ACHN (cell line): Measurements from ENCODE around the gene EPN1.

Source experiments
- DNase-seq: peaks from one replicate; pipeline ENCODE4 v3.0.0-alpha.2; 2015
- in situ Hi-C: cut with HindIII; loops from 2 replicates; pipeline ENCODE4 v1.10.0; 2017; ENCODE audit warnings: low sequenced_read_pairs, low pct_ligation_motif_present, low pct_unique_long_range_greater_than_20kb

EPN1 gene

GRCh38 chr19:55674459-55674840 is 576 bp upstream of the EPN1 start:
- no peak for DNase-seq
- in situ Hi-C loops = no loop called here

GRCh38 chr19:55675661-55676354 is 782 bp downstream of the EPN1 start:
- DNase-seq = no peak
- in situ Hi-C loops = no loop called here

DNA sequence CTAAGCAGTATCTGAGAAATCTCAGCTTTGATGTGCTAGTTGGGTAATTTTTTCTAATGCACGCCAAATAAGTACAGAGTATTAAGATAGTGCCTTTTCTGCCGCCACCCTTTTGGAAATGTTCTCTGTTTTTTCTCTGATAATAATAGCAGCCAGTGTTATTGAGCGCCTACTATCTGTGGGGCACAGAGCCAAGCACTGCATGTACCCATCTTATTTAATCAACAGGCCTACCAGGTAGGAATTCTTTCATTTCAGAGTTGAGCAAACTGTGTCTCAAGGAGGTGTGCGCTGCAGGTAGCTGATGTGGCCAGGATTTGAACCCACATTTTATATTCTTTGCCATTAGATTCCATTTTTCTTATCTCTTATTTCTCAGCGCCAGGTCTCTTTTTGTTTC is 1.4 kb downstream of the EPN1 start:
- DNase-seq = no peak
- in situ Hi-C loops = no loop called here

DNA sequence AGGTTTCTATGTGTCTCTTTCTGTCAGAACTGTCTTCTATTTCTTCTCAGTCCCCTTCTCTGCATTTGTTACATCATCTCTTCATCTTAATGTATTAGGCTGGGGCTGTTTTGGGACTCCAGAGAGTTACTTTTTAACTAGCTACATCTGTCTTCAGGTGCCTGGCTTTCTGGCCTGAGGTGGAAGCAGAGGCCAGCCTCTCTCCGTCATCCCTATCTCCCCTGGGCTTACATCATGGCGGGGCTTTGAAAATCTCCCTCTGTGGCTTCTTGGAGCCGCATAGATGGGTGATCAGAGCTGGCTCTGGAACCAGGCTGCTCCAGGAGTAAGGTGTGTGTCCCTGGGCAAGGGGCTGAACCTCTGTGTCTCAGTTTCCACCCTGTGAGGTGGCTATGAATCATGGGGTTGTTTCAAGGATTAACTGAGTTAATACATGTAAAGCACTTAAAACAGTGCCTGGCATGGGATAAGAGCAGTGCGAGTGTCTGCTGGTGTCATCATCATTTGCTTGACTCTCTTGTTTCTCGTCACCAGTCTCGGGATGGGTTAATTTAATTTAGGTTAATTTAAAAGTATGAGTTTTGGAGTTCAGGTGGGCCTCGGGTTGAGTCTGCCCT is 2.0 kb downstream of the EPN1 start:
- in situ Hi-C loops = no loop called here
- no peak for DNase-seq

DNA sequence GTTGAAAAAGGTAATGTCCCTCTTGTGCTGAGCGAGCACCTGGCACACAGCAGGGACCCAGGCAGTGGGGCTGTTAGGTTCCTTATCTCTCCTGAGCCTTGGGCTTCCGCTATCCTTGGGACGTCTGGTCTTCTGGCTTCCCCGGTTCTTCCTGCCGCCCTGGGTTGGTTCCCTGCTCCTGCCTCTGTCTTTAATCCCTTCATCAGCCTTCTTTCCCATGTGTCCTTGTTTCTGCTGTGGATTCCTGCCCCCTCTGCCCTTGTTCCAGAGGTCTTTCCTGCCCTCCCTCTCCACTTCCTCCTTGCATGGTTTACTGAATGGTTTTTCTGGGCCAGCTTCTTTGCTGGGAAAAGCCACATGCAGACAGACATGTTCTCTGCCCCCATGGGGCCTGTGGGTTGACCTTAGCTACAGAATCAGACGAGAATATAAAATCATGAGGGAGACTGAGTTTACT is 2.6 kb downstream of the EPN1 start:
- in situ Hi-C loops = no loop called here
- DNase-seq = no peak

GRCh38 chr19:55678121-55678671 is 3.2 kb downstream of the EPN1 start:
- DNase-seq = no peak
- in situ Hi-C loops = no loop called here

GRCh38 chr19:55679343-55680257 is 4.6 kb downstream of the EPN1 start:
- in situ Hi-C loops = no loop called here

GRCh38 chr19:55680339-55681130 is 5.5 kb downstream of the EPN1 start:
- in situ Hi-C loops = no loop called here
- DNase-seq = no peak

More at GRCh38 chr19:55679343-55680257, 4.6 kb downstream of the EPN1 start:
- DNase-seq = peak; percentile 47

DNA sequence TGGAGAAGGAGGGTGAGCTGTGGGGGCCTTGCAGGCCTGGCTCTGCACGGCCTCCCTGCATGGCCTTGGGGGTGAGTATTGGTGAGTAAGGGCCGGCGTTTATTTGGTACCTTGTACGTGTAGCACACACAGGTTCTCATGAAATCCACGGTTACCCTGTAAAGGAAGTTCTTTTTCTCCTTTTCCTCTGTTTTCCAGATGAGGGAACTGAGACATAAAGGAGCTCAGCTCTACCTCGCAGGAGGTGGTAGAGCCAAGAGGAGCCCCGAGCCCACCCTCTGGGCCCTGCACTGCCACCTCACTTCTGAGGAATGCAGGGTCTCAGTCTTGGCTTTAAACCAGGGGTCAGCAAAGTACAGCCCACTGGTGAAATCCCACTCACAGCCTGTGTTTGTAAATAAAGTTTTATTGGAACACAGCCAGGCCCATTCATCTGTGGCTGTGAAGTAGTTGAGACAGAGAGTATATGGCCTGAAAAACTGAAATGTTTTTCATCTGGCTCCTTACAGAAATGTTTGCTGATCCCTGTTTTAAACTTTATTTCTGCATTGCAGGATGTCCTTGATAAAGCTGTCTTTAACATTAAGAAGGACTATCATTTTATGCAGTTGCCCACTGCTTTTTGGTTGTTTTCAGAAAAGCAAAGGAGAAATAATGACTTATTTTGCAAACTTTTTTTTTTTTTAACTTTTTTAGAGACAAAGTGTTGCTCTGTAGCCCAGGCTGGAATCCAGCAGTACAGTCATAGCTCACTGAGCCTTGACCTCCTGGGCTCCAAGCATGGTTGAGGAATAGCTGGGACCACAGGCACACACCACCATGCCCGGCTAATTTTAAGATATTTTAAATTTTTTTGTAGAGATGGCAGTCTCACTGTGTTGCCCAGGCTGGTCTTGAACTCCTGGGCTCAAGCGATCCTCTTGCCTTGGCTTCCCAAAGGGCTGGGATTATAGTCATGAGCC is 6.4 kb downstream of the EPN1 start:
- in situ Hi-C loops = no loop called here

GRCh38 chr19:55683449-55684261 is 8.6 kb downstream of the EPN1 start:
- in situ Hi-C loops = no loop called here
- DNase-seq = no peak

More for the DNA sequence above, 6.4 kb downstream of the EPN1 start:
- DNase-seq = peak; percentile 75

DNA sequence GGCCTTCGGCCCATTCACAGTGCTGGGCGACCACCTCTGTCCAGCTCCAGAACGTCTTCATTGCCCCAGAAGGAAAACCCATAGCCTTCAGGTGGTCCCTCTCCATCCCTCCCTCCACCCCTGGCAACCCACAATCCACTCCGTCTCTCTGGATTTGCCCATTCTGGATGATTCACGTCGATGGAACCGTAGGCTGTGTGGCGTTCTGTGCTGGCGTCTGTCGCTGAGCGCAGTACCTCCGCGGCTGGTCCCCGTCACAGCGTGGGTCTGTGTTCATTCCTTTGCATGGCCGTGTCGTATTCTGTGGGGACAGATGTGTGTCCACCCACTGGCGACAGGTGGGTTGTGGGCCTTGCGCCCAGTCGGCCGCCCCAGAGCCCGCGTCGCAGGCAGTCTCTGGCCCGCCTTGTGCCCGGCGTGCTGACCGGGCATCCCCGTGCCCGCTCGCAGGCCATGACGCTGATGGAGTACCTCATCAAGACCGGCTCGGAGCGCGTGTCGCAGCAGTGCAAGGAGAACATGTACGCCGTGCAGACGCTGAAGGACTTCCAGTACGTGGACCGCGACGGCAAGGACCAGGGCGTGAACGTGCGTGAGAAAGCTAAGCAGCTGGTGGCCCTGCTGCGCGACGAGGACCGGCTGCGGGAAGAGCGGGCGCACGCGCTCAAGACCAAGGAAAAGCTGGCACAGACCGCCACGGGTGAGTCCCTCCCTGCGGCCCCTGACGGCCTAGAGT is 10.1 kb downstream of the EPN1 start:
- in situ Hi-C loops = no loop called here
- no peak for DNase-seq

DNA sequence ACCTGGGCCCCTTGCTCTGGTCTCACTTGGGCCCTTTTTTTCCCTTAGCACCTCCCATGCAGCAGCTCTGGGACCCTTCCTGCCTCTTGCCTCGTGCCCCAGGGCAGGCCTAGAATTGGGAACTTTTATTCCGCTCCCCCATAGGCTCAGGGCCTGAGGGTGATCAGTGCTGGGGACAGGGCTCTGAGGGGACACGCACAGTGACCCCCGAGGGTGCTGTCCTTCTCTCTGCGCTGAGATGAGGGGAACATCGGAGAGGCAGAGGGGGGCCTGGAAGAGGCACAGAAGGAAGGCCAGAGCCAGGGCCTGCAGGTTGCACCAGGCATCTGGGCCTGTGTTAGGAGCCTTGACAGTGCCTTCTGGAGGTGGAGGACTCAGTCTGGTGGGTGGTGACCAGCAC is 10.8 kb downstream of the EPN1 start:
- DNase-seq = no peak
- in situ Hi-C loops = no loop called here

DNA sequence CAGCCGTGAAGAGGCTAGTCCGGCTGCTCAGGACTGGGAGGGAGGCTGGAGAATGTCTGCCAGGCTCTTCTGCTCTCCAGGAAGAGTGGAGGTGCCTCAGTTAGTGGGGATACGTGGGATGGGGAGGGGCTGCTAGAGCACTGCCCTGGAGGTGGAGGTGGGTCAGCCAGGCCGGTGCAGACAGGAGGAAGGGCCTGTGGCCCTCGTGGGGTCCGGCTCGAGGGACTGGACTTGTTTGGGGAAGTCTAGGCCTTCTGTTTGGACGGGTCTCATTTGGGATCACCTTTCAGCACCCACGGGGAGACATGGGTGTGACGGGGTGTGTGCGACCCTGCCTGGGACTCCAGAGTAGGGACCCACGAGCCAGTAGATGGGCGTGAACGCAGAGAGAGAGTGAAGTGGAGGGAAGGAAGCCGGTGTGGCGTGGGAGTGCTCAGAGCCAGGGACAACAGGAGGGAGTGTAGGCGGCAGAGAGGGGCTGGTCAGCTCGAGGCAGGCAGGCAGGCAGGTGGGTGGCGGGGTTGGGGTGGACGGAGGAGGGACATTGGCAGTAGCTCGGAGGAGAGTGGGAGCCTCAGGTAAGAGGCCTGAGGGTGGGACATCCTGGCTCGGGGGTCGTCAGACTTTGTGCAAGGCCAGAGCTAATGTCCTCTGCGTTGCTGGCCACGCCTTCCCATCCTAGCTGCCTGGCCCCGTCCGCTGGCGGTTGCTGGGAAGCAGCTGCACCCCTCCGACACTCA is 11.5 kb downstream of the EPN1 start:
- no peak for DNase-seq
- in situ Hi-C loops = no loop called here

DNA sequence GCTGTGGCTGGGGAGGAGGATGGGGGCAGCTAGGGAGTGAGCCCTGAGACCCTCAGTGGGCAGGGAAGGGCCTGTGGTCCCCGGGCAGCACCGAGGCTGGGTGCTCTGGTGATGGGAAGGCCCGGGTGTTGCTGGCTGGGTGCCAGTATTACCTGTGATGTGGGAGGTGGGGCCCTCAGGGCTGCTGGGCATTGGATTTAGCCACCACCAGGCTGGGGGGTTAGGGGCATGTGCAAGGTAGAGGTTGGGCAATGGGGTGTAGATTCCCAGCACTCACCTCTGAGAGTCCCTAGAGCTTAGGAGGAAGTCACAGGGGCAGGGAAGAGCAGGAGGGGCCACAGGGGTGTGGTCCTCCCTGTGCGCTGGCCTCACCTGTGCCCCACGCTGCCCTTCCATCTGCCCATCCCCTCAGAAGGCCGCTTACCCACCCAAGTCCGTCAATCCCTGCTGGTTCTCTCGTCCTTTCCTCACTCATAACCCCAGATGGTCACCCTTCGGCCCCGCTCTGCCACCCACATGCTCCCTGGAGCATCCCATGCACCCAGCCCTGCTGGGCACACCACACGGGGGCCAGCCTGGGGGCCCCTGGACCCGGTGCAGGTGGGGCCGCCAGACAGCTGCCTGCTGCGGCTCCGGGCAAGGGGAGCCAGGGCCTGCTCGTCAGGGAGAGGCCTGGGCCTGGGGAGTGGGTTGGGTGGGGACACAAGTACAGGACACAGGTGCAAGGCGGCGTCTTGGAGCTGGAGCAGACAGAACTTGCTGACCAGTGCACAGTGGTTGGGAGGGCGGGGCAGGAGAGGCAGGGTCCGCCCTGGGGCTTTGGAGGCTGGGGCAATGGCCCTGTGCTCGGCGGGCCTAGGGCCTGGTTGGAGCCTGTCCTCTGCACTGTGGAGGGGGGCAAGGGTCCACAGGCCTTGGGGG is 12.5 kb downstream of the EPN1 start:
- DNase-seq = no peak
- in situ Hi-C loops = no loop called here
